ENCODE results near the gene ADAM12.

DNA sequence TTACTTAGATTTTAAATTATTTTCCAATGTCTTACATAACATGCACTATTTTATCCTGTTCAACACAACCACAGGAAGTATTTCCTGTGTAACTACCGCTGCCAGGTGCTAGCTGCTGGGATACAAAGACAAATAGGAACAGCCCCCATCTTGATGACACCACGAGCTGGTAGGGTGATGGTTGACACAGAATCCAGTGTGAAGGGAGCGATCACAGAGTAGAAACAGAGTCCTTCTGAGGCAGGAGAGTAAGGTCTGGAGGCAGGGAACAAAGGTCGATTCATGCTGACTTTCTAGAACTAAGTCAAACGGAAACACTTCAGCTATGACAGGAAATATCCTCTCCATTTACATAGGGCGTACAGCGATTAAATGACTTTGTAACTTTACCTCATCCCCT lies 232.3 kb downstream of the ADAM12 start:
- TF ChIP-seq POLR2A (IDR thresholded peaks at IDR 0.05; ENCODE audit: low read depth, low read length), result no peak
- no peak for TF ChIP-seq PAX5 (IDR thresholded peaks at IDR 0.05; ENCODE audit: insufficient read depth, low read length, severe bottlenecking)
- no peak for TF ChIP-seq POLR2AphosphoS5 (IDR thresholded peaks at IDR 0.05; ENCODE audit: low read depth, low read length)
- no peak for TF ChIP-seq SPI1 (IDR thresholded peaks at IDR 0.05; ENCODE audit: low read depth, low read length)
- TF ChIP-seq TAF1 (IDR thresholded peaks at IDR 0.05; ENCODE audit: low read depth, low read length), result no peak
- TF ChIP-seq POU2F2 (IDR thresholded peaks at IDR 0.05; ENCODE audit: low read depth, low read length), result no peak

All from GM12891 (cell line).